GM12892 (cell line): ENCODE measurements around the gene PIK3AP1.

Experiments used
- POLR2A ChIP-seq: IDR thresholded peaks from 2 replicates; pipeline ENCODE4 v1.6.1; 2011; ENCODE audit warnings: low read depth, low read length, control low read depth
- POLR2AphosphoS5 ChIP-seq: IDR thresholded peaks from 2 replicates; pipeline ENCODE4 v1.6.1; 2011; ENCODE audit warnings: low read depth, low read length, control low read depth
- TAF1 ChIP-seq: IDR thresholded peaks from 2 replicates; pipeline ENCODE4 v1.6.1; 2011; ENCODE audit warnings: low read depth, mild to moderate bottlenecking, control low read depth, low read length, borderline replicate concordance

GRCh38 chr10:96709525-96709924, 10.8 kb downstream of the PIK3AP1 start:
- TF ChIP-seq POLR2AphosphoS5 (no peak), POLR2A (no peak), TAF1 (no peak)
